GM19463 (cell line): ENCODE measurements around the gene CMTM7.
"Not testable (repeated sequence)": the region's sequence is repeated elsewhere in the genome, so short reads cannot be mapped to it uniquely, and the experiment has no call there.

ENCODE experiments used
- ATAC-seq: cut with Tn5 transposase; IDR thresholded peaks from one replicate; pipeline ENCODE4 v1.9.1; 2021; ENCODE audit warnings: mild to moderate bottlenecking, moderate library complexity; ENCODE audit not compliant: unreplicated experiment

CMTM7 gene

GRCh38 chr3:32381922-32382321, 9.7 kb upstream of the CMTM7 start:
- no peak for ATAC-seq

DNA sequence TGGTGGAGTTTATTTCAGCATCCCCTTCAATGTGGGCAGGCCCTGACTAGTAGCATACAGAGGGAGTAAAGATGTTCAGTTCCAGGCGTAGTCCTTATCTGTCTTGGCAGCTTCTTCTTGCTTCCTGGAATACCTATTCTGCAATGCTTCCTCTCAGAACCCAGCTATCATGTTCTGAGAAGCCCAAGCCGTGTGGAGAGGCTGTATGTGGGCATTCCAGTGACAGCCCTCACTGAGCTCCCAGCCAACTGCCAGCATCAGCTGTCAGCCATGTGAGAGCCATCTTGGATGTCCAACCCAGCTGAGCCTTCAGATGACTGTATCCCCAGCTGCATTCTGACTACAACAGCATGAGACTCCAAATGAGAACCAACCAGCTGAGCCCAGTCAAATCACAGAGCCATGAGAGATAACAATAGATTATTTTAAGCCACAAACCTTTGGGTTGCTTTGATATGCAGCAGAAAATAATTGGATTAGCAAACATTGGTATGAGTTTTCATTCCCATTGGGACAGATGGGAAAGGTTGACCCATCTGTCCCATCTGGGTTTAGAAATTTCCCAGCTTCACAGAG, 8.4 kb upstream of the CMTM7 start:
- ATAC-seq: no peak

DNA sequence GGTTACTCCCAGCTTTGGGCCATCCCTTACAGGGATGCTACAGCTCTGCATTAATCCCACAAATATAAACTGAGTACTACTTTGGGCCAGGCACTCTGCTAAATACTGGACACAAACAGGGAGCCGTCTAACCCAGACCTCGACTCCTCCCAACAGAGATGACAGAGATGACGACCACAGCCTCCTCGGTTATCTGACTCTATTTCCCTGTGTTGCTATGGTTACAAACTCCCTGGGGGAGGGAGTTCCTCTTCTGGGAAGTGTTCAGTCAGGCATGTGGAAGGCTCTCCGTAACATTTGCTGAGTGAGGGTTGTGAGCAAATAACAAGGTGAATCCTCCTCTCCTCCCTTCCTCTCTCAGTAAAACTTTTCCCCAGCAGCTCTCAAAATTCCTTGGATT, 6.7 kb upstream of the CMTM7 start:
- no peak for ATAC-seq

DNA sequence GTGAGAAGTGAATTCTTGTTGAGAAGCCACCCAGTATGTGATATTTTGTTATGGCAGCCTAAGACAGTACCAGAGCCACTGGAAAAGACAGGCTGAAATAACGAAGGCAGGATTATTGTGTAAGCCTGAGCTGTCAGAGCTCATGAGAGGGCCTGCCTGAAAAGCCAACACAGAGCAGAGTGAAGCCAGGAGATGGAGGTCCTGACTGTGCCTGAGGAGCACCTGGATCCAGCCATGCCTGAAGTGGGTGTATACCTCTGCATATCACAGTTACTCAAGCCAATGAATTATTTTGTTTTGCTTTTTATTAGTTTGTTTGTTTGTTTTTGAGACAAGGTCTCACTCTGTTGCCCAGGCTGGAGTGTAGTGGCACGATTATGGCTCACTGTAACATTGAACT, 4.1 kb upstream of the CMTM7 start:
- no peak for ATAC-seq

DNA sequence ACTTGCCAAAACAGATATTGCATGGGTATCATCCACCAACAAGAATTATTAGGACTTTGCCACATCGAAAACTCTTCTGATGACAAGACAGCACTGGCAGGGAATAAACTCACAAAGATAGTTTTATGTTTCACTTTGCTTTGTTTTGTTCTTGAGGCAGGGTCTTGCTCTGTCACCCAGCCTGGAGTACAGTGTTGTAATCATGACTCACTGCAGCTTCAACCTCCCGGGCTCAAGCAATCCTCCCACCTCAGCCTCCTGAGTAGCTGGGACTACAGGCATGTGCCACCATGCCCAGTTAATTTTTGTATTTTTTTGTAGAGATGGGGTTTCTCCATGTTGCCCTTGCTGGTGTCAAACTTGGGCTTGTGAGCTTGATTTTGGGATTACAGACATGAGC, 2.1 kb upstream of the CMTM7 start:
- not testable (repeated sequence) for ATAC-seq

DNA sequence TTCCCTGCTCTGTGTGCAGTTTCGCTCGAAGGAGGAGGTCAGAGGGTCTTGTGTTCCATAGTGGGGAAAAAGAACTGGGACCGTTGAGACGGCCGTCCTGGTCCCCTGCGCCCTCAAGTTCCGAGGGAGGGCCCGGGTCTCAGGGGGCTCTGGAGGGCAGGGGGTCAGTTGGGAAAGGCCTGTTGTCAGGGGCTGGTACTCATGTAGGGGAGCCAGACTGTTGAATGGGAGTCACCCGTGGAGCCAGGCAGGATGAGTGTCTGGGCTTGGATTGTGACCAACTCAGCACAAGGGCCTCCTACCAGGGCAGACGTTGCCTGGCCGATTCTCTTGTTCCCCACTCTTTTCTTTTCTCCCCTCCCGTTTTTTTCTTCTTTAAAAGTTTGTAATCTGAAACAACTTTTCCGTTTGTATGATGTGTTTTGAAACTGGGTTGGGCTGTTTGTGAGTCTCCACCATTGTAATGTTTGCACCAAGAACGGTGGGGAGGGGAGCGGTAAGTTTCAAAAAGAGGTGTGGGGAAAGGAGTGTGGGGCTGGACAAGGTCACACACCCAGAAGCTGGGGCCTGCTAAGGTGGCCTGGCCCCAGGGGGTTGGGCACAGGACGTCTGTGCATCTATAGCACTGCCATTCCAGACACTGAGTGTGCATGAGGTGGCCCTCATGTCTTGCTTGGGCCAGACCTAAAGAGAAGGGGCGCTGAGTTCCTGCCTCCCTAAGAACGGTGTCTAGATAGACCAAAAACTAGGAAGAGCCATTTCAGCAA, 1.1 kb downstream of the CMTM7 start:
- no peak for ATAC-seq

GRCh38 chr3:32395496-32395895, 3.8 kb downstream of the CMTM7 start:
- ATAC-seq: no peak

DNA sequence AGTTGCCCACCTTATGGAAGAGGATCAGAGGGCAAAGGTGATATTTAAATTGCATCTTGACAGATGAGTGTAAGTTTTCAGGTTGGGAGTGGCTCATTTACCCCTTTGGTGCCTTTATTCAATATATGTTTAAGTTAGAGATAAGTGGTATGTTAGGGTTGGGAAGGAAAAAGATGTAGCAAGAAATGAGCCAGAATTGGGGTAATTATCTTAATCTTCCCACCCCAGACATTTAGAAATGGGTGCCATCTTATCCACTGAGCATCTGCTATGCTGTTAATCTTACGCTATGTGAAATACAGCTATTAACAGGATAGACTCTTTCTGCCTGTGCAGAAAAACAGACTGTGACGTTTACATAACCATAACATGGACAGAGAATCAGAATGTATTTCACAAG, 6.3 kb downstream of the CMTM7 start:
- ATAC-seq: no peak

DNA sequence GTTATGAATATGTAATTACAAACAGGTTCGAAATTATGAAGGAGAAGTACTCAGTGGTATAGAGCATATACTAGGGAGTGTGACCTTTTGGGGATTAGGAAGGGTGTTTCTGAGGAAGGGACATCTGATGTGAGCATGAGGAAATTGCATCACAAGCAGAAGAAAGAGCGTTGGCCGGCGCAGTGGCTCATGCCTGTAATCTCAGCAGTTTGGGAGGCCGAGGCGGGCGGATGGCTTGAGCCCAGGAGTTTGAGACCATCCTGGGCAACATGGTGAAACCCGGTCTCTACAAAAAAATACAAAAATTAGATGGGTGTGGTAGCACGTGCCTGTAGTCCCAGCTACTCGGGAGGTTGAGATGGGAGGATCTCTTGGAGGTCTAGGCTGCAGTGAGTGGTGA, 6.9 kb downstream of the CMTM7 start:
- ATAC-seq: no peak

DNA sequence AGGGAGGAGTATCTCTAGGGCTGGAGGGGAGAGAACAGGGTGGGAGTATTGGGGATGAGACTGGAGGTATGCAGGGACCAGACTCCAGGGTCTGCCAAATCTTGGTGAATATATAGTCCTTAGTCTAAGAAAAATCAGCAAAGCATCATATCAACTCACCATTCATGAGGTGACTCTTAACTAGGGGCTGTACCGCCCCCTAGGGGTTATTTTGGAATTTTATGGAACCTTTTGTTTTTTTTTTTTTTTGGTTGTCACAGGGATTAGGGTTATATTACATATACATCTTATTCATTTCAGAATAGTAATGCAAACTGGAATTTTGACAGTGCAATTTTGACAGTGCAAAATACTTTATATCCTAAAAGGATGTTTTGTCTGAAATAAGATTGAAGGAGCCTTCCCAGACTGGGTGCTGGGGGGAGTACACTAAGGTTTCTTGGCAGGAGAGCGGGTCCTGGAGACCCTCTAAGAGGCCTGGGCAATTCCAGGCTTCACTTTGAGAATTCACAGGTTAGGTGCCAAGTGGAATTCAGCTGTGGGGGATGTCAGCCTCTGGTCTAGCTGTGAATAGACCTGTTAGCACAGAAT, 7.5 kb downstream of the CMTM7 start:
- ATAC-seq: no peak

GRCh38 chr3:32401126-32401525, 9.5 kb downstream of the CMTM7 start:
- ATAC-seq: peak; percentile 20

DNA sequence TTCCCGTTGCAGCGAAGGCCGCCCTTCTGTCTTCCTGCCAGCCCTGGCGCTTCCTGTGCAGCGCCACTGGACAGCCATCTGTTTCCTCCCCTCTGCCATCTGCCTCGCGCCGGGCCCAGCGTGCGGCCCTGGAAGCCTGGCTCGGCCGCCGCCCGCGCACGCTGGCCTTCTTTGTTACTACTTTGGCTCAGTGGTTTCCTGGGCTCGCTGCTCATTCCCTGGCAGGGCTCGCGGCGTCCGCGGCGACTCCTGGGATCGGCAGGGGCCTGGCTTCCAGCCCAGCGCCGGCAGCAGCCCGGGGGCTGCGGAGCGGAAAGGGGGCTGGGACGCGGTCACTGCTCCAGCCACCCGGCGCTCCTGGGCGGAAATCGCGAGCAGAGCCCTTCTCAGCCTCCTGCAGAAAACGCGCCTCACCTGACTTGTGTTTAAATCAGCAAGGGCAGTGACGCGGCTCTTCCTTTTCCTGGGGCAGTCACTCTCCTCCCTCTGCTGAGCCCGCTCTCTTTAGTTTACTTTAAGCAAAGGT, 10.0 kb downstream of the CMTM7 start:
- ATAC-seq: peak; percentile 79

- no peak for ATAC-seq
These were observed 12.0 kb downstream of the CMTM7 start for GRCh38 chr3:32403663-32404062.

DNA sequence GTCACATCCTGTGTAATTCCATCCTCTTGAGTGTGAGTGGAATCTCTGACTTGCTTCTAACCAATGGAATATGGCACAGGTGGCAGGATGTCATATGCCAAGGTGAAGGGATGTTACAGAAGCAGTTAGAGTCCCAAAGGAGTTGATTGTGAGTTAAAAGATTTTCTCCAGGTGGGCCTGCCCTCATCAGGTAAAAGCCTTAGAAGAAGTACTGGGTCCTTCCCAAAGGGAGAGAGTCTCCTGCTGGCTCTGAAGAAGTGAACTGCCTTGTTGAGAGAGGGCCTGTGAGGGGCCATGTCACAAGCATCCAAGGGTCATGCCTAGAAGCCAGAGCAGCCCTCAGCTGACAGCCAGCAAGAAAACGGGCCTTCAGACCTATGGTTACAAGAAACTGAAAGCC, 13.1 kb downstream of the CMTM7 start:
- ATAC-seq: no peak

DNA sequence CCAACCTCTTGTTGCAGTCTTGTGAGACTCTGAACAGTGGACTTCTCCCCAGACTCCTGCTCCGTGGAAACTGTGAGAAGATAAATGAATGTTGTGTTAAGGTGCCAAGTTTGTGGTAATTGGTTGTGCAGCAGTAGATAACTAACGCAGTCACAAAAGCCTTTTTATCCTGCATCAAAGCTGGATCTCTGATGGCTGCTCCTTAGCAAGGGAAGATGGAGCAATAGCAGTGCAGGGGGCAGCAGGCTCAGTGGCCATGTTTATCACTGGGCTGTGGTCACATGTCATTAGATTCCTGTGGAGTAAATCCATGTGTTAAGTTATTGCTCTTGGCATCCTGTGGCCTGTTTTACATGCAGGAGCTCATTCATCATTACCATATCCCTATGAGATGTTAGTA, 13.5 kb downstream of the CMTM7 start:
- no peak for ATAC-seq

- no peak for ATAC-seq
These were observed 14.2 kb downstream of the CMTM7 start for GRCh38 chr3:32405711-32406323.

DNA sequence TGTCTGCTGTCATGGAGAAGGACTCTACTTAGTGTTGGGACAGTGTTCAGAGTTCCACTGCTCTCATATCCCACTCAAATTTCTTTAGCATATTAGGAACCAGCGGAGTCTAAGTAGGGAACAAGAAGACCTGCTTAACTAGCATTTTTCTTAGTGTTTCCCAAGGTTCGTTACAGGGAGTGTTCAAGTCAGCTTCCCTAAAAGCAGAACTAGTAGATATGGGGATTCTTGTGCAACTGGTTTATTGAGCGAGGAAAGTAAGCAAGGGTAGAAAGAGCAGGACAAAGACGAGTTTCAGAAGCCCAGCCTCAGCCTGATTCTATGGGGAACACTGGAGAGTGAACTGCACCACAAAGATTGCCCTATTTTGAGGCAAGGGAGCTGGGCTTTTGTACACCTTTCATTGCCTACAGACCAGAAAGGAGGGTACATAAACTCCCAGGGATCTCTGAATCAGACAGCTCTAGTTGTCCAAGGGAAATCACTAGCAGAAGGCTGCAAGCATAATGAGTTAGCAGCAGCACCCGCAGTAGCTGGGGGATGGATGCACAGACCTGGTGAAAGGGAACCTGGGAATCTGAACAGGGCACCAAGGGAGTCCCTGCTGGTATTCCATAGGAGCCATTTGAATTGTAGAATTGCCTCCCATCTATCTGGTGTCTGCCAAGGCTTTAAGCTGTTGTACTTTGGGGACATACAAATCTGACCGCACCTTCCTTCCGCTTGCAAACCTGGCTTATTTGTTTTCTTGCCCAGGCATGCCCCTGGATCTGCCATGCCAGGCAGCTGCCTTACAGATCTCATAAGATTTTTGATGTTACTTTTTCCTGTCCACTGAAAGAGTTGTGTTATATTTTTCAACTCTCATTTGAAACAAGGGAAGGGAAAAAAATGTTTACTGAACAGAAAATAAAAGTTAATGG, 15.1 kb downstream of the CMTM7 start:
- no peak for ATAC-seq

DNA sequence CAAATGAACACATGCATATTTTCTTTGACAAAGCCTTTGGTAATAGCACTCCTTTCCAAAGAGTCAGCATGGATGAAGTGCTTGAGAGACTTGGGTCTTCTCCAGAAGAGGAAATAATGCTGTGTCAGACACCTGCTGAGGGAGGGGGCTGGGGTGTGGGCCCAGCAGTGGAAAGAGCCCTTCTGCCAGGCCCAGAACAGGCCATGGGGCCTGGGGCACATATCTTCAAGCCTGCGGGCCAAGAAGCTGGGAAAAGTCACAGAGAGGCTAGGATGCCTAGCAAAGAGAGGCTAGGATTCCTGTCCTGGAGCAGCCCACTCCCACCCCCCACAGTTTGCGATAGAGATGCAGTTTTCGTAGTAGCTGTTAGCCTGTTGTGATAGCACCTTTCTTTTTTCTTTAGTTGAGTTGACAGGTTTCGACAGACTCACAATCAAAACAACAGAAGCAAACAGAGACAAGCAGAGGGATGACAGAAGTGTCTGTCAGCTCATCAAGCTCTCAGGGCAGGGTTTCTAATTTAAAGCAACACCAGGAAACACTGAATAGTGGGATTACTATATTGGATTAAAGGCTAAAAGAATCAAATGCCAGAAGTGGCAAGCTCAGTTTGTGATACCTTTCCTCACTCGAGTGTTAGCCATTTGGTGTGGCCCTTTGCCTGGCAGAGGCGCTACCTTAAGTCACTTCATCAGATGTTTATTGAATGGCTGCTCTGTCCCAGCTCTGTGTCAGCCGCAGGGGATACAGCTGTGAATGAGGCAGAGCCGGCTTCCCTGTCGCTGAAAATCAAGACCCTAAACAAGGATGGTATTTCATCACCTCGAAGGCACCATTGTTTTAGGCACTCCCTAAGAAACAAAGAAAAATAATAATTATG, 19.0 kb downstream of the CMTM7 start:
- ATAC-seq: no peak

- no peak for ATAC-seq
These were observed 19.8 kb downstream of the CMTM7 start for GRCh38 chr3:32411442-32411841.

DNA sequence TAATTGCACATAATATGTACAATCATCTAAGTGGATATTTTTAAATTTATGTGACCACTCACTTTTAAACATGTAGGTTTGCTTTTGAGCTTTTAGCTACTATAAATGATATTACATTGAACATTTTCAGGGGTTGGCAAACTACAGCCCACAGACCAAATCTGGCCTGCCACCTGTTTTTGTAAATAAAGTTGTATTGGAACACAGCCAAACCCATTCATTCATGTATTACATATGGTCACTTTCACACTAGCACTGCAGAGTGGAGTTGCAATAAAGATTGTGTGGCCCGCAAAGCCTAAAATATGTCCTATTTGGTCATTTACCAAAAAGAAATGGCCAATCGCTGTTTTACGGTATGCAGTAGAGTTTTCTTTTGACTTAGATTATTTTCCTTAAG, 21.2 kb downstream of the CMTM7 start:
- ATAC-seq: no peak
